Progenitor cell of endocrine pancreas (in vitro differentiated cells): ENCODE results near the gene BHLHE23. TPM values are rescaled to one million over a fixed set of nuclear protein-coding genes. Genes with fewer than 3 reads are reported as not detected.

Source experiments
- DNase-seq: peaks from one replicate; pipeline ENCODE4 v3.0.0; 2021; ENCODE audit warnings: low spot score; ENCODE audit not compliant: unreplicated experiment
- H3K27ac Mint-ChIP-seq: 2 replicates; pipeline ENCODE4 v1.8.0; 2021; ENCODE audit warnings: mild to moderate bottlenecking, moderate library complexity, mixed read lengths
- H3K27me3 Mint-ChIP-seq: 2 replicates; pipeline ENCODE4 v1.8.0; 2021; ENCODE audit warnings: mixed read lengths
- H3K36me3 Mint-ChIP-seq: 2 replicates; pipeline ENCODE4 v1.8.0; 2022; ENCODE audit warnings: mixed read lengths; ENCODE audit not compliant: insufficient read depth
- H3K4me1 Mint-ChIP-seq: 2 replicates; pipeline ENCODE4 v1.8.0; 2021; ENCODE audit warnings: low read depth, mixed read lengths
- H3K4me3 Mint-ChIP-seq: 2 replicates; pipeline ENCODE4 v1.8.0; 2021; ENCODE audit warnings: low read depth, mild to moderate bottlenecking, moderate library complexity, mixed read lengths
- H3K9me3 Mint-ChIP-seq: 2 replicates; pipeline ENCODE4 v1.8.0; 2021; ENCODE audit warnings: low read depth, mixed read lengths
- CTCF ChIP-seq: fragments of 200-600 bp; sonication (generic); IDR thresholded peaks from one replicate; pipeline ENCODE4 v1.5.0; 2021; ENCODE audit warnings: antibody characterized with exemption, mild to moderate bottlenecking; ENCODE audit not compliant: unreplicated experiment
- total RNA-seq: library from RNA; stranded (reverse); gene quantifications from 2 replicates; pipeline ENCODE4 v1.2.1, GENCODE V29; 2021

BHLHE23 gene
- total RNA-seq, 1 donor from 2014 or later, result not detected

- H3K4me1 Mint-ChIP-seq, result peaks cover 2% of the 10 kb centered on the region
- no peak overlapping the region for H3K4me3 Mint-ChIP-seq
- H3K9me3 Mint-ChIP-seq, result no peaks in the 10 kb centered on the region
- no peak for TF ChIP-seq CTCF
- H3K36me3 Mint-ChIP-seq, result no peaks in the 10 kb centered on the region
- H3K27me3 Mint-ChIP-seq, result peaks cover 24% of the 10 kb centered on the region
- H3K27ac Mint-ChIP-seq, result no peak overlapping the region
- no peak for DNase-seq
Measured at GRCh38 chr20:63049191-63049518, 42.4 kb upstream of the BHLHE23 start.

GRCh38 chr20:63048516-63049190, 41.9 kb upstream of the BHLHE23 start:
- Mint-ChIP-seq H3K9me3 (no peaks in the 10 kb centered on the region), H3K4me3 (no peak overlapping the region), H3K36me3 (no peaks in the 10 kb centered on the region), H3K4me1 (peaks cover 2% of the 10 kb centered on the region), H3K27me3 (peaks cover 22% of the 10 kb centered on the region), H3K27ac (no peak overlapping the region)
- no peak for DNase-seq
- TF ChIP-seq CTCF, result no peak

- TF ChIP-seq CTCF, result no peak
- peaks cover 17% of the 10 kb centered on the region for H3K27me3 Mint-ChIP-seq
- H3K4me3 Mint-ChIP-seq, result no peak overlapping the region
- no peaks in the 10 kb centered on the region for H3K9me3 Mint-ChIP-seq
- no peak overlapping the region for H3K27ac Mint-ChIP-seq
- H3K4me1 Mint-ChIP-seq, result peaks cover 2% of the 10 kb centered on the region
- no peaks in the 10 kb centered on the region for H3K36me3 Mint-ChIP-seq
- DNase-seq, result no peak
Measured at GRCh38 chr20:63047946-63048345, 41.2 kb upstream of the BHLHE23 start.

GRCh38 chr20:63047267-63047666, 40.5 kb upstream of the BHLHE23 start:
- TF ChIP-seq CTCF, result no peak
- H3K27me3 Mint-ChIP-seq, result peaks cover 19% of the 10 kb centered on the region

GRCh38 chr20:63046841-63047240, 40.1 kb upstream of the BHLHE23 start:
- Mint-ChIP-seq H3K4me1 (peaks cover 4% of the 10 kb centered on the region), H3K27ac (no peak overlapping the region), H3K27me3 (peaks cover 18% of the 10 kb centered on the region), H3K9me3 (no peaks in the 10 kb centered on the region), H3K4me3 (no peak overlapping the region), H3K36me3 (no peaks in the 10 kb centered on the region)
- no peak for TF ChIP-seq CTCF
- no peak for DNase-seq

More at GRCh38 chr20:63047267-63047666, 40.5 kb upstream of the BHLHE23 start:
- DNase-seq, result no peak
- Mint-ChIP-seq H3K9me3 (no peaks in the 10 kb centered on the region), H3K4me1 (peaks cover 4% of the 10 kb centered on the region), H3K4me3 (no peak overlapping the region), H3K27ac (no peak overlapping the region), H3K36me3 (no peaks in the 10 kb centered on the region)
